GM23338 (cell line): Measurements from ENCODE around the gene ST6GALNAC1. TPM values are rescaled to one million over a fixed set of nuclear protein-coding genes. Genes with fewer than 3 reads are reported as not detected.

Source experiments
- ATAC-seq: fragments of 200-7000 bp; cut with Tn5 transposase; 3 replicates; pipeline ENCODE4 v1.9.1; 2020
- DNase-seq: peaks from one replicate; pipeline ENCODE4 v3.0.0-alpha.2; 2015; ENCODE audit warnings: low spot score
- H2AFZ ChIP-seq: fragments of 200-600 bp; sonication (generic); 2 replicates; pipeline ENCODE4 v1.8.0; 2016; ENCODE audit warnings: antibody characterized with exemption, mild to moderate bottlenecking, moderate library complexity
- H3F3A ChIP-seq: fragments of 200-600 bp; sonication (generic); replicated peaks from 2 replicates; pipeline ENCODE4 v1.8.0; 2017; ENCODE audit warnings: antibody characterized with exemption, mixed run types, low read depth
- H3K27ac ChIP-seq: fragments of 200-600 bp; sonication (generic); 2 replicates; pipeline ENCODE4 v1.6.1; 2016; ENCODE audit warnings: low read depth
- H3K27me3 ChIP-seq: fragments of 200-600 bp; sonication (generic); 2 replicates; pipeline ENCODE4 v1.8.0; 2016; ENCODE audit warnings: mild to moderate bottlenecking, mixed run types, moderate library complexity; ENCODE audit not compliant: insufficient read depth
- H3K36me3 ChIP-seq: fragments of 200-600 bp; sonication (generic); 2 replicates; pipeline ENCODE4 v1.8.0; 2016; ENCODE audit warnings: mild to moderate bottlenecking; ENCODE audit not compliant: insufficient read depth
- H3K4me1 ChIP-seq: fragments of 200-600 bp; sonication (generic); 2 replicates; pipeline ENCODE4 v1.8.0; 2016; ENCODE audit warnings: mild to moderate bottlenecking, moderate library complexity; ENCODE audit not compliant: insufficient read depth
- H3K4me2 ChIP-seq: fragments of 200-600 bp; sonication (generic); 2 replicates; pipeline ENCODE4 v1.7.1; 2017; ENCODE audit warnings: mixed run types
- H3K4me3 ChIP-seq: fragments of 200-600 bp; sonication (generic); 2 replicates; pipeline ENCODE4 v1.6.1; 2016; ENCODE audit warnings: mixed run types
- H3K79me2 ChIP-seq: fragments of 200-600 bp; sonication (generic); replicated peaks from 2 replicates; pipeline ENCODE4 v1.8.0; 2017; ENCODE audit warnings: mild to moderate bottlenecking; ENCODE audit not compliant: insufficient read depth
- H3K9me2 ChIP-seq: fragments of 200-600 bp; sonication (generic); 2 replicates; pipeline ENCODE4 v1.8.0; 2017; ENCODE audit not compliant: insufficient read depth
- H4K20me1 ChIP-seq: fragments of 200-600 bp; sonication (generic); replicated peaks from 2 replicates; pipeline ENCODE4 v1.8.0; 2017; ENCODE audit warnings: mild to moderate bottlenecking; ENCODE audit not compliant: insufficient read depth
- H3K27ac Mint-ChIP-seq: 2 replicates; pipeline ENCODE4 v1.8.0; 2020; ENCODE audit warnings: inconsistent platforms, mild to moderate bottlenecking, moderate library complexity, mixed read lengths
- H3K27me3 Mint-ChIP-seq: 3 replicates; pipeline ENCODE4 v1.8.0; 2022; ENCODE audit warnings: low read depth, mild to moderate bottlenecking, moderate library complexity, mixed read lengths, inconsistent platforms; ENCODE audit not compliant: insufficient read depth, poor library complexity
- H3K36me3 Mint-ChIP-seq: 3 replicates; pipeline ENCODE4 v1.8.0; 2021; ENCODE audit warnings: low read depth, mild to moderate bottlenecking, inconsistent platforms, moderate library complexity, mixed read lengths
- H3K4me1 Mint-ChIP-seq: 3 replicates; pipeline ENCODE4 v1.8.0; 2020; ENCODE audit warnings: mild to moderate bottlenecking, inconsistent platforms, mixed read lengths
- H3K4me3 Mint-ChIP-seq: 3 replicates; pipeline ENCODE4 v1.8.0; 2021; ENCODE audit warnings: moderate library complexity, mild to moderate bottlenecking, inconsistent platforms, mixed read lengths
- H3K9me3 Mint-ChIP-seq: 3 replicates; pipeline ENCODE4 v1.8.0; 2020; ENCODE audit warnings: moderate library complexity, mild to moderate bottlenecking, inconsistent platforms, mixed read lengths
- CREB1 ChIP-seq: fragments of 250-450 bp; sonication (Bioruptor Pico); IDR thresholded peaks from 2 replicates; pipeline ENCODE4 v1.5.0; 2020; ENCODE audit warnings: low read depth, mild to moderate bottlenecking, moderate library complexity
- ETS1 ChIP-seq: IDR thresholded peaks from 2 replicates; pipeline ENCODE4 v1.6.1; 2016; ENCODE audit warnings: antibody characterized with exemption
- EZH2 ChIP-seq: fragments of 200-600 bp; sonication (generic); IDR thresholded peaks from one replicate; pipeline ENCODE4 v1.8.0; 2017; ENCODE audit warnings: antibody characterized with exemption, mild to moderate bottlenecking, low read depth; ENCODE audit not compliant: unreplicated experiment
- EZH2phosphoT487 ChIP-seq: fragments of 200-600 bp; sonication (generic); IDR thresholded peaks from one replicate; pipeline ENCODE4 v1.8.1; 2018; ENCODE audit warnings: antibody characterized with exemption; ENCODE audit not compliant: unreplicated experiment
- JUNB ChIP-seq: IDR thresholded peaks from one replicate; pipeline ENCODE4 v1.6.1; 2016; ENCODE audit warnings: antibody characterized with exemption; ENCODE audit not compliant: unreplicated experiment
- NANOG ChIP-seq: IDR thresholded peaks from 2 replicates; pipeline ENCODE4 v1.6.1; 2016; ENCODE audit warnings: antibody characterized with exemption, borderline replicate concordance
- POLR2AphosphoS5 ChIP-seq: IDR thresholded peaks from 2 replicates; pipeline ENCODE4 v1.6.1; 2016; ENCODE audit warnings: antibody characterized with exemption, low read depth
- REST ChIP-seq: IDR thresholded peaks from one replicate; pipeline ENCODE4 v1.6.1; 2018; ENCODE audit warnings: antibody characterized with exemption; ENCODE audit not compliant: unreplicated experiment
- ZNF114 ChIP-seq: fragments of 250-450 bp; sonication (Bioruptor Pico); IDR thresholded peaks from 2 replicates; pipeline ENCODE4 v1.5.0; 2020; ENCODE audit warnings: mild to moderate bottlenecking, moderate library complexity
- ZNF331 ChIP-seq: fragments of 250-450 bp; sonication (Bioruptor Pico); IDR thresholded peaks from 2 replicates; pipeline ENCODE4 v1.5.0; 2020; ENCODE audit warnings: low read depth, mild to moderate bottlenecking, moderate library complexity
- ZNF462 ChIP-seq: fragments of 250-450 bp; sonication (Bioruptor Pico); IDR thresholded peaks from 2 replicates; pipeline ENCODE4 v1.5.0; 2020; ENCODE audit warnings: mild to moderate bottlenecking, moderate library complexity
- polyA plus RNA-seq: library from polyadenylated mRNA; unstranded; fragments of >200 nt; fragmentation: Nextera tagmentation; extraction: Ambion mirVana; gene quantifications from 2 replicates; pipeline ENCODE4 v1.2.1, GENCODE V29; 2016
- total RNA-seq: library from RNA; depleted of rRNA; stranded (reverse); fragments of >200 nt; shearing (Covaris generic); gene quantifications from 2 replicates; pipeline ENCODE4 v1.2.3, GENCODE V29; 2014

Gene ST6GALNAC1
- total and polyA plus RNA-seq, 2 experiments from 2014 or later, result not detected

GRCh38 chr17:76631821-76632565, 11.6 kb downstream of the ST6GALNAC1 start:
- no peaks in the 10 kb centered on the region for H4K20me1 ChIP-seq
- Mint-ChIP-seq H3K36me3 (no peaks in the 10 kb centered on the region), H3K4me3 (no peak overlapping the region), H3K27me3 (peaks cover 10% of the 10 kb centered on the region), H3K27ac (no peak overlapping the region; the same call in 1 of the 2 replicates), H3K4me1 (peaks cover 18% of the 10 kb centered on the region), H3K9me3 (no peaks in the 10 kb centered on the region)
- H3K36me3 ChIP-seq, result no peaks in the 10 kb centered on the region
- TF ChIP-seq EZH2phosphoT487 (no peak), JUNB (no peak), ZNF114 (no peak), EZH2 (no peak), ETS1 (no peak), NANOG (no peak), ZNF331 (CRISPR knock-in tag) (no peak), CREB1 (no peak), ZNF462 (CRISPR knock-in tag) (no peak), POLR2AphosphoS5 (no peak), REST (no peak)
- no peaks in the 10 kb centered on the region for H3K79me2 ChIP-seq
- H3K27ac ChIP-seq, result no peak overlapping the region
- H3K9me2 ChIP-seq, result no peaks in the 10 kb centered on the region
- no peak for DNase-seq
- H3K4me2 ChIP-seq, result no peak overlapping the region
- ATAC-seq, result no peak
- H3K27me3 ChIP-seq, result no peaks in the 10 kb centered on the region
- H3F3A ChIP-seq, result no peaks in the 10 kb centered on the region
- H3K4me1 ChIP-seq, result peaks cover 5% of the 10 kb centered on the region
- H3K4me3 ChIP-seq, result no peak overlapping the region
- no peak overlapping the region; the same call in 1 of the 2 replicates for H2AFZ ChIP-seq
